ENCODE data around the gene ARL6.
A peak's percentile ranks its signal among the peaks of the same experiment; 100 is the strongest.
"Not testable (repeated sequence)": the region's sequence is repeated elsewhere in the genome, so short reads cannot be mapped to it uniquely, and the experiment has no call there.

The ARL6 gene

GRCh38 chr3:97821774-97822358, 57.3 kb downstream of the ARL6 start, which contains the start of gene CRYBG3:
Gene CRYBG3, plus strand, starts transcription at chr3:97822011. Its CDS starts 196 bp downstream, at chr3:97822207.
- peak; percentile 94 for DNase-seq

- DNase-seq = peak; percentile 54
Measured at GRCh38 chr3:97822359-97822775, 57.8 kb downstream of the ARL6 start.

- peak; percentile 13 for DNase-seq
Measured at GRCh38 chr3:97823046-97824004, 58.8 kb downstream of the ARL6 start.

GRCh38 chr3:97825101-97825500, 60.5 kb downstream of the ARL6 start:
- DNase-seq = no peak

- no peak for DNase-seq
Measured at GRCh38 chr3:97827741-97828471, 63.3 kb downstream of the ARL6 start.

GRCh38 chr3:97829198-97829597, 64.6 kb downstream of the ARL6 start:
- DNase-seq = no peak

- no peak for DNase-seq
Measured at GRCh38 chr3:97830638-97831037, 66.1 kb downstream of the ARL6 start.

GRCh38 chr3:97831140-97831539, 66.6 kb downstream of the ARL6 start:
- DNase-seq = no peak

GRCh38 chr3:97833184-97833583, 68.6 kb downstream of the ARL6 start:
- DNase-seq = not testable (repeated sequence)

- DNase-seq = no peak
Measured at GRCh38 chr3:97835761-97836160, 71.2 kb downstream of the ARL6 start.

GRCh38 chr3:97838393-97838792, 73.8 kb downstream of the ARL6 start:
- DNase-seq = no peak

- DNase-seq = no peak
Measured at GRCh38 chr3:97839944-97840343, 75.4 kb downstream of the ARL6 start.

- DNase-seq = no peak
Measured at GRCh38 chr3:97841304-97841703, 76.7 kb downstream of the ARL6 start.

GRCh38 chr3:97841956-97842355, 77.4 kb downstream of the ARL6 start:
- DNase-seq = no peak

GRCh38 chr3:97848779-97849178, 84.2 kb downstream of the ARL6 start:
- DNase-seq = no peak

Data from suppressor macrophage treated with lipopolysaccharide for 4 hours (primary cell).